Stomach (tissue), 4 donors: ENCODE results near the gene DPF3.

Experiments used
- POLR2A ChIP-seq, 4 donors: fragments of 450-650 bp; IDR thresholded peaks; one replicate each; pipeline ENCODE4 v1.6.1; 2016; ENCODE audit warnings: antibody characterized with exemption in 4 of 4, control low read depth in 2 of 4, mild to moderate bottlenecking in 1 of 4, moderate library complexity in 1 of 4
- TF ChIP-seq, protein P1 (sequence below), 7 experiments: fragments of 450-650 bp in 4 of 7; fragments of 200-600 bp in 3 of 7; sonication (generic) in 3 of 7; IDR thresholded peaks; one replicate each; pipeline ENCODE4 v1.5.1; 2016 to 2019; ENCODE audit warnings: antibody characterized with exemption in 7 of 7, control low read depth in 2 of 7, mild to moderate bottlenecking in 1 of 7

DNA sequence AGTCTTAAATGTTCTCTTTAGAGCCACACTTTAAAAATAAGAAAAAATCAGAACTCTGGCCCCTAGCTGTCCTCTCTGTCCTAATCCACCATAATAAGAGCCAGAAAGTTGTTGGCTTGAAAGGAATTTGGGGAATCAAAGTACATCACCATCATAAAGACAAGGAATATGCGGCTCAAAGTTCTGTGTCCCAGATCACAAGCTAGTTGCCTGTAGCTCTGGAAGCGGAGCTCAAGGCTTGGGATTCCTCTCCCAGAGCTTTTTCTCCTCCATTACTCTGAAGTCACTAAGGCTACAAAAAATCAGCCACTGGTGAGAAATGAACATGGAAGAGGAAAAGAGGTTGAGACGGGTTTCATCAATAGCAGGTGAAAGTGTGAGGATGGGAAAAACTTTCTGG, 6.4 kb downstream of the DPF3 start:
- TF ChIP-seq, protein P1, sequence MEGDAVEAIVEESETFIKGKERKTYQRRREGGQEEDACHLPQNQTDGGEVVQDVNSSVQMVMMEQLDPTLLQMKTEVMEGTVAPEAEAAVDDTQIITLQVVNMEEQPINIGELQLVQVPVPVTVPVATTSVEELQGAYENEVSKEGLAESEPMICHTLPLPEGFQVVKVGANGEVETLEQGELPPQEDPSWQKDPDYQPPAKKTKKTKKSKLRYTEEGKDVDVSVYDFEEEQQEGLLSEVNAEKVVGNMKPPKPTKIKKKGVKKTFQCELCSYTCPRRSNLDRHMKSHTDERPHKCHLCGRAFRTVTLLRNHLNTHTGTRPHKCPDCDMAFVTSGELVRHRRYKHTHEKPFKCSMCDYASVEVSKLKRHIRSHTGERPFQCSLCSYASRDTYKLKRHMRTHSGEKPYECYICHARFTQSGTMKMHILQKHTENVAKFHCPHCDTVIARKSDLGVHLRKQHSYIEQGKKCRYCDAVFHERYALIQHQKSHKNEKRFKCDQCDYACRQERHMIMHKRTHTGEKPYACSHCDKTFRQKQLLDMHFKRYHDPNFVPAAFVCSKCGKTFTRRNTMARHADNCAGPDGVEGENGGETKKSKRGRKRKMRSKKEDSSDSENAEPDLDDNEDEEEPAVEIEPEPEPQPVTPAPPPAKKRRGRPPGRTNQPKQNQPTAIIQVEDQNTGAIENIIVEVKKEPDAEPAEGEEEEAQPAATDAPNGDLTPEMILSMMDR (IDR thresholded peaks at IDR 0.05) = no peak
- TF ChIP-seq POLR2A (IDR thresholded peaks at IDR 0.05) = no peak
